IPS-NIHi7 (cell line): ENCODE results near the gene TMEM52.
"Not testable (repeated sequence)": the region's sequence is repeated elsewhere in the genome, so short reads cannot be mapped to it uniquely, and the experiment has no call there.

Source experiments
- DNase-seq: peaks from one replicate; pipeline ENCODE4 v3.0.0; 2012; ENCODE audit warnings: mixed read lengths; ENCODE audit errors: extremely low spot score

TMEM52 gene

DNA sequence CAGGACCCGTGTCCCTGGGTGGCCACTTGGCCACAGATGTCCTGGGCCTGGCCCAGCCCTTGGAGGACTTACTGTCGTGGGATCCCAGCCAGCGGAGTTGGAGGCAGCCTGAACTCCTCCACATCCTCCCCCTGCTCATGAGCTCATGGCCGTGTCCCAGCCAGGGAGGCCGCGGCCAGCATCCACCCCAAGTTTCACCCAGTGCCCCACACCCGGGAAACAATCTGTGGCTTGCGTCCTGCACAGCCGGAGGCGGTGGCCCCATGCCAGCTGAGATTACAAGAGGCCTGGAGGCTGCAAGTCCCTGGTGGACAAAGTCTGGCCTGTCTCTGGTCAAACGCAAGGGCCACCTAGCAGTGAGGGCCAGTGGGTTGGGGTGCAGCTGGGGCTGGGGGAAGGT is 27.5 kb upstream of the TMEM52 start:
- DNase-seq, result no peak

DNA sequence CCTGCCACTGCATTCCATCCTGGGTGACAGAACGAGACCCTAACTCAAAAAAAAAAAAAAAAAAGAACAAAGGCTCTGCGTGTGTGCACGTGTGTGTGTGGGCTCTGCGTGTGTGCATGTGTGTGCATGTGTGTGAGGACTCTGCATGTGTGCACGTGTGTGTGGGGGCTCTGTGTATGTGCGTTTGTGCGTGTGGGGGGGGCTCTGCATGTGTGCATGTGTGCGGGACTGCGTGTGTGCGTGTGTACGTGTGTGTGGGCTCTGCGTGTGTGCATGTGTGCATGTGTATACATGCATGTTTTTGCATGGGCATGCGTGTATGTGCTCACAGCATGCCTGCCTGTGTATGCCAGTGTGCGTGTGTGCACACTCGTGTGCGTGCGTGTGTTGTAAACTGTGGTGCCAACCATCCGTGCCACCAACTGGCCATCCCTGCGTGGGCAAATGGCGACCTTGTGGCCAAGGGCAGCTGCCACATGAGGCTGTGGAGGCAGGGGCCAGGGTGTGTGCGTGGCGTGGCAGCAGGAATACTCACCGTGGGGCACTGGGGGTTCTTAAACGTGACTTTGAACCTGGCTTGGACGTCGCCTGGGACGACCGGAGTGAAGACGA is 26.8 kb upstream of the TMEM52 start:
- no peak for DNase-seq

DNA sequence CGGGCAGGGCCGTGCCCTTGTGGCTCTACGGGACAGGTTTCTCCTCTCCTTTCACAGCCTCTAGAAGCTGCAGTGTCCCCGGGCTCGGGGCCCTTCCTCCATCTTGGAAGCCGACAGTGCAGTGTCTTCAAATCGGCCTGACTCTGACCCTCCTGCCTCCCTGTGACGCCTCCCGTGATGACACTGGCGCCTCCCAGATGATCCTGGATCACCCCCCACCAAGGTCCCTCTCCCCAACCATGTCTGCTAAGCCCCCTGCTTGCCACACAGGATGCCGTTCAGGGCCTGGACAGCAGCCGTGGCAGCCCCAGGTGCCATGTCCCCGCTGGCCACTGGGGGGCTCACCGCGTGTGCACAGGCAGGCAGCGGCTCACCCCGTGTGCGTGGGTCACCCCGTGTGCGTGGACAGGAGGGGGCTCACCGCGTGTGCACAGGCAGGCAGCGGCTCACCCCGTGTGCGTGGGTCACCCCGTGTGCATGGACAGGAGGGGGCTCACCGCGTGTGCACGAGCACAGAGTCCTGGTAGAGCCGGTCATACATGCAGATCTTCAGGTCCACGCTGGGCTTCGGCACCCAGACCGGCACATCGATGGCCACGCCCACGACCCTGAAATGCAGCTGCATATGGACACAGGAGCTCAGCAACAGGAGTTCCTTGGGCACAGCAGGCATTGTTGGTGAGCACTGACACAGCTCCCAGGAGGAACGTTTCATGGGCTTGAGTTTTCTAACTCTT is 24.9 kb upstream of the TMEM52 start:
- peak; percentile 82 for DNase-seq

DNA sequence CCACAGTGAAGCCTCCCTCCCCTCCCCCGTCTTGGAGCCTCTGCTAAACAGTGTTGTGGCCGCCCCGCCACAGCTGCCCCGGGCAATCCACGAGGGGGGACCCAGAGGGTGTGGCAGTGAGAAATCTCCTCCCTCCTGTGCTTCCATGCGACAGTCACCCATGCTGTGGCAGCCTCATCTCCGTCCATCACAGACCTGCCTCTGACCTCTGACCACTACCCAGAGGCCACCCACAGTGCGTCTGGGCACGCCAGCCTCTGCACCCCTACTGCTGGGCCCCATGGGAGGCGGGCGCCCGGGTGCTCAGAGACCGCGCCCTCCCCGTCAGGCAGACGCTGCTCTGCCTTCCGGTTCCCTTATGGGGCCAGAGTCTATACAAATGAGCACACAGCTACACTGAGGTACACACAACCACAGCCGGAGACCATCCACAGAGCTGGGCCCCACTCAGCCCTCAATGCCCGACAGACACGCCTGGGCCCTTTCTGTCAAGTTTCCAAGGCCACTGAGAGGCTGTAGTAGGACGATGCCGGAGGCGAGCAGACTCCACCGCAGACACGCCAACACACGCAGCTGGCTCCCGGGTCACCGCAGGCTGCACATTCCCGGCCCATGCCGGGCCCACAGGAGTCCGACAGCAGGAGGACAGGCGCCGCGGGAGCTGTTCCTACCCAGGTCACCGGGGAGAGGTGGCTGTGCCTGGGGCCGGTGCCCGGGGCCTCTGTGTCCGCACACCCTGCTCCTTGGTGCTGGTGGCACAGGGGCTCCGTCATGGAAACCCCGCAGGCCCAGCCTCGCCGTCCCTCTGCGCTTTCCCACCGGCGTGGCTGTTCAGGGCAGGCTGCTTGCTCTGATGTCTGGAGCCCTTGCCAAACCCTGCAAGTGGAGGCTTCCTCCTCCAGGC is 23.9 kb upstream of the TMEM52 start:
- DNase-seq, result no peak

DNA sequence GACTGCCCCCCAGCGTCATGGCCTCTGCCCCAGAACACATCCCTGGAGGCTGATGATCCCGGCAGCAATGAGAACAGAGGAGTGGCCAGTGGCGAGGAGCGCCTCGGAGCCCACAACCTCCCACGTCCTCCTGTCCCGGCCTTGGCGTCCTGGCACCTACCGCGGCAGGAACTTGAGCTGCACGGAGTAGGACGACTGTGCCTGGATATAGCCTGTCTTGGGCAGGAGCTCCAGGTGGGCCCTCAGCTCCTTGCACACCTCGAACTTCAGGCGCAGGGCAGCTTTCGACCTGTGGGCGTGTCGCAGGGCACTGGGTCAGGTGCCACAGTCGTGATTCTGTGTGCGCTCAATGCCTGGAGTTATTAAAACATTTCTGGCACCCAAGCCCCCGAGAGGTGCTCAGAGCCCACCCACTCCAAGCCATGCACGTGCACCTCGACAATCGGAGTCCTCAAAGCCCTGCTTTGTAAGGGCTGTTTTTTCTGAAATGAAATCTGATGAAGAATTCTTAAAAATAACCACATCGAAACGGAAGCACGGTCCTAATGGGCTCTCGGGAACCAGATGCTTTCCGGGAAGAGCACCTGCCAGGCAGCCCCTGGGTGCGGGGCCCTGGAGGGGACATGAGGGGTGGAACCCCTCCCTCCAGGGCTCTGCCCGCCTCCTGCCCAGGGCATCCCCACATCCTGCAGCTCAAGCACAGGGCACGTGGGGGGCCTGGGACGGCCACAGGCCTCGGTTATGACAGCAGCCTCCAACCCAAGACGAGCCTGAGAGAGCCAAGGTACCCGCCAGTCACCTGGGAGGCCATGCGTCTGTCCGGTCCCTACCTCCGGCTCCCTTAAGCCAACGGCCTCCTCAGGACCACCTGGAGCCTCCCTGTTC is 23.0 kb upstream of the TMEM52 start:
- no peak for DNase-seq

DNA sequence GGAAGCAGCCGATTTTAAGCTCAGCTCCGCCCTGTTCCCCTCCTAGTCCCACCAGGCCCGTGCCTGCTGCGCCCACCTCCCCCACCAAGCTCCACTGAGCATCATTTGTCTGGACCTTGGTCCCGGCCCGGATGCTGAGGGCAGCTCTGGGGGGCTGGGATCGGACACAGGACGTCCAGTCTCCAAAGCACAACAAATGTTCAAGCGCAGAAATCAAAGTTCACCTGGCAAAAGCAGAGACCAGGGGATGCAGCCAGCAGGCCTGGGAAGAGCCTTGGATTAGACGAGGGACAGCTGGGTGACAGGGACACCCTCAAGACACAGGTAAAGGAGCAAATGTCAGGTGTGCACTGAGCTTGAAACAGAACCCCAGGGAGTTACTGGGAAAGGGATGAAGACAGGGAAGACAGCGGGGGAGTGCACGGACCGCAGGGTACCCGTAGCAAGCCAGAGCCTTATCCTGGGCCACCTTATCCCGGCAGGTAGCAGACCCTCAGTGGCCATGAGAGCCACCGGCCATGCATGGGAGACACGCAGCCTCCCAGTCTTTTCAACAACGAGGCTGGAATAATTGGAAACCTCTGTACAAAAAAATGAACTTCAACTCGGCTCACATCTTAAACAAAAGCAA is 22.2 kb upstream of the TMEM52 start:
- no peak for DNase-seq

DNA sequence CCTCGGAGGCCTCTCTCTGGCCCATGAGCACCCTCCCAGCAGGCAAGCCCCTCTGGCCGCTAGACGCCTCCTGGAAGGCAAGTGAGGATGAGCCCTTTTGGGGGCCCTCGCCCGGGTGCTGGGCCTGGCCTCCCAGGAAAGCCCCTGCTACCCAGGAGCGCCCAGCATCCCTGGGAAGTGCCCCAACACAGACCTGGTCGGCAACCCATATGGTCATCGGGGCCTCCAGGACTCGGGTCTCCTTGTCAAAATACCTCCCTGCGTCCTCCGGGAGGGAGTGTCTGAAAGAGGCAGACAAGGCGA is 21.0 kb upstream of the TMEM52 start:
- DNase-seq, result no peak

DNA sequence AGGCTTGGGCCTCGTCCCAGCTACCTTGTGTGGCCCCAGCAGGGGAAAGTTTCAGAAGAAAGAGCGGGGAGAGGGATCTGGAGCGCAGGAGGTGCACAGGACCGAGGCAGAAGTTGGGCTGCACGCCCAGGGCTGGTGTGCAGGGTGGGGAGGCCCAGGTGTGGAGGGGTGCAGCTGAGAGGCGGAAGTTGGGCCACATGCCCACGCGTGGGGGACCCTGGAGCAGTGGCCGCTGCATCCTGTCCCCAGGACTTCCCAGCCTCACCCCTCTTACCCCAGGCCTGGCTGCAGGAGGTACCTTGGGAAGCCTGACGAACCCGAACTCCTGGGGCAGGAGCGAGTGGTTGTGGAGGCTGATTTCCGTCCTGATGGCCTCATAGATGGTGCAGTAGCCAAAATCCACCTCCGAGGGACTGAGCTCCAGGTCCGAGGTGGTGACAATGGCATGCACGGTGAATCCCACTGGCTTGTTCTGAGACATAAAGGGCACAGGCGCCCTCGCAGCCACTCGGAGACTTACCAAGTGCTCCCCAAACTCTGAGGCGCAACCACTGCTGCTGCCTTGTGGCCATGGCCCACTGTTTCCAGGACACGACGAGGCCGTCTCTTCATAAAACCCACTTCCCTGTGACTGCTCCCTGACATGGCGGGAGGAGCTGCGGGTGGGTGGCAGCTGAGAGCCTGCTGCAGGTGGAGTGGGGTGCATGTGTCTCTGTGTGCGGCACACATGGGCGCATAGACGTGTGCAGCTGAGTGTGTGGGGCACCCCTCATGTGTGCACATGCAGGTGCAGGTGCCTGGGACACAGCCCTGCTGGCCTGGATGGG is 20.4 kb upstream of the TMEM52 start:
- DNase-seq, result no peak

DNA sequence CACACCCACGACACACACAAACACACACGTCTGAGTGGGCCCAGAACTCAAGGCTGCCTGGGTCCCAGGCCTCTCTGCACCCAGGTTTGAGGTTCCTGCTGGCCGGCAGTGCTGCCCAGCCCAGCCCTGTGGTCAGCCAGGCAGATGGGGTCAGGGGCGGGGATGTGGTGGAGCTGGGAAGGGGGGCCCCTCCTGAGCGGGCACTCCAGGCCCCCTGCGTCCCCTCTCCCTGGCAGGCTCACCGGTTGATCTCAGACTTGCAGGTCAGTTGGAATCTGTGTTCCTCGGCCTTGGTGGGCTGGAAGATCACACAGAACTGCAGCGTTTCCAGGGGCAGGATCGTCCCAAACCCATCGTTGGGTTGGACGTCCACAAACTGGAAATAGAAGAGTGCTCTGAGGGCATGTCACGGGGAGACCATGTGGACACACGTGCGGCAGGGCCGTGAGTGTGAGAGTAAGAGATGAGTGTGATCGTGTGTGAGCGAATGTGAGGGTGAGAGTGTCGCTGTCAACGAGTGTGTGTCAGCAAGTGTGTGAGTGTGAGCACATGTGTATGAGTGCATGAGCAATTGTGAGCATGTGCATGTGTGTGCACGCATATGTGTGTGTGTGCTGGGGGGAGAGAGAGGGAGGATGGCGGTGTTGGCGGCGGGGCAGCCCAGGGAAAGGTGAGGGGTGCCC is 19.7 kb upstream of the TMEM52 start:
- DNase-seq, result no peak

DNA sequence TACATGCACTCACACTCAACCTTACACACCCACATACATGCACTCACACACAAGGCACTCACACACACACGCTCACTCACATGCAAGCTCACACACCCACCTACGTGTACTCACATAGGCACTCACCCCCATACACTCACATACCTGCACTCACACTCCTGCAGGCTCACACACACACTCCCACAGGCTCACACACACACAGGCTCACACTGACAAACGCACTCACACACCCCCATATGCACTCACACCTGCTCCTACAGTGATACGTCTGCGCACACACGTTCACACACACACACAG is 19.1 kb upstream of the TMEM52 start:
- no peak for DNase-seq

DNA sequence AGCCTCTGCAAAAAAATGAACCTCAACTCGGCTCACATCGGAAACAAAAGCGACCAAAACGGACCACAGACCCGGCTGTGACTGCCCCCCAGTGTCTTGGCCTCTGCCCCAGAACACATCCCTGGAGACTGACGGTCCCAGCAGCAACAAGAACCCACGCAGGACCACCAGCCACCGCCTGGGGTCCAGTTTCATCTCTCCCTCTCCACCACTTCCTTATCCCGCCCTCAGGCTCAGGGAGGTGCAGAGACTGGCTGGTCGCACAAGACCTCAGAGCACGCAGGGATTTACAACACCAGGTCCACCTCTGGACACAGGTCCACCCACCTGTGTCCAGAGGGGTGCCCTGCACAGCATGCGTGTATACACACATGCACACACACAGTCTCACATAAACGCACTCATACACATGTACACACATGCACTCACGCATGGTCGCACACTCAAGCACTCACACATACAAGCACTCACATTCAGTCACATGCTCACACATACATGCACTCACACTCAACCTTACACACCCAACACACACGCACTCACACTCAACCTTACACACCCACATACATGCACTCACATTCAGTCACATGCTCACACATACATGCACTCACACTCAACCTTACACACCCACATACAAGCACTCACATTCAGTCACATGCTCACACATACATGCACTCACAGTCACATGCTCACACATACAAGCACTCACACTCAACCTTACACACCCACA is 18.6 kb upstream of the TMEM52 start:
- no peak for DNase-seq

DNA sequence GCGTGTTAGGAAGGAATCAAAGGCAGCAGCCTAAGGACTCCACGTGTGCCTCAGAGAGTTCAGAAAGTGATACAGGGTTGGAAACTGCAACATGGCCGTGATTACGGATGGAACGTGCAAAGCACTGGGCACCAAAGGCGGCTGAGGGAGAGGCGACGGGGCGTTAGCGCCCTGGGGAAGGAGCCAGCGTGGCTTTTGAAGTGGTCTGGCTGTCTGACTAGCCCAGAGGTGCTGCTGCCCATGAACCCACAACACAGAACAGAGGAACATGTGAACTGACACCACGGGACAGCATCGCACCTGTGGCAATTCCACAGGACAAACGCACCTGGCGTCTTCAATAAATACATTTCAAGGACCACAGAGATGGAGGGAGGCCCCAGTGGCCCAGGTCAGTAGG is 18.0 kb upstream of the TMEM52 start:
- DNase-seq, result no peak

DNA sequence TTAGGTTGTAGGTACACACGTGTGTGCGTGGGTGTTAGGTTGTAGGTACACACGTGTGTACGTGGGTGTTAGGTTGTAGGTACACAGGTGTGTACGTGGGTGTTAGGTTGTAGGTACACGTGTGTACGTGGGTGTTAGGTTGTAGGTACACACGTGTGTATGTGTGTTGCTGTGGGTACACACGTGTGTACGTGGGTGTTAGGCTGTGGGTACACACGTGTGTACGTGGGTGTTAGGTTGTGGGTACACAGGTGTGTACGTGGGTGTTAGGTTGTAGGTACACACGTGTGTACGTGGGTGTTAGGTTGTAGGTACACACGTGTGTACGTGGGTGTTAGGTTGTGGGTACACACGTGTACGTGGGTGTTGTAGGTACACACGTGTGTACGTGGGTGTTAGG is 15.8 kb upstream of the TMEM52 start:
- DNase-seq, result not testable (repeated sequence)

DNA sequence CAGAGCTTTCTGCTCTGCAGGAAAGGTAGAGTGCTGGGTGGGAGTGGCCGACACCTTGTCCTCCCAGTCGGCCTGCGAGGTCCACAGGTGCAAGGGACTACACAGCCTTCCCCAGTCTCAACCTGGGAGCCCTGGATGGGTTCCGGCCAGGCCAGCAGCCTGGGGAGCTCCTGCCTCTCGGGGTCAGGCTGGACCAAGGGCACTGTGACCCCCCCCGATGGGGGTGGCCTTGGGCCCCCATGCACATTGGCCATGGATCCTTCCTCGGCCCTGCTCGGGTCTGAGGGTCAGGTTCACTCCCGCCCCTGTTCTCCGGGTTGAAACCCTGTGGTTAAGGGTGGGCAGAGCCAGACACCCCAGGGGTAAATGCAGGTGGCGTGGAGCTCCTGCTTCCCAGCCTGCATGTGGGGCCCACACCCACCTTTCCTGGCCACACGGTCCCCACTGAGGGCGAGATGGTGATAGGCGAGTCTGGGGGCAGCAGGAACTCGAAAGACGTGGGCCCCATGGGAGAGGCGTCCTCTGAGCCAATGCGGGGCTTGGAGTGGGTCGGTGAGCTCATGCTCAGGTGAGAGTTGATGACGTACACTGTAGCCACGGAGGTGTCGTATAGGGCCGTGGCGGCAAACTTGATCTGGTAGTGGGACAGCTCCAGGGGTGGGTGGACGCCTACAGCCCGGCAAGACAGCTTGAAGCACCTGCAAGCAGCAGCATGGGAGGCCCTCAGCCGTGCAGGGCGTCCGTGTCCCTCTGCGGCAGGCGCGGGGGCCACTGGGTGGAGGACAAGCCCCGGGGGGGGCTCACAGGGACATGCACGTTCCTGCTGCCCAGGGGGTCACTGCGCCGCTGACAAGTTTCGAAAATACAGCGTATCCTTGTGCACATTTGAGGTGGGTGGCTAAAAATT is 10.8 kb upstream of the TMEM52 start:
- DNase-seq, result no peak

DNA sequence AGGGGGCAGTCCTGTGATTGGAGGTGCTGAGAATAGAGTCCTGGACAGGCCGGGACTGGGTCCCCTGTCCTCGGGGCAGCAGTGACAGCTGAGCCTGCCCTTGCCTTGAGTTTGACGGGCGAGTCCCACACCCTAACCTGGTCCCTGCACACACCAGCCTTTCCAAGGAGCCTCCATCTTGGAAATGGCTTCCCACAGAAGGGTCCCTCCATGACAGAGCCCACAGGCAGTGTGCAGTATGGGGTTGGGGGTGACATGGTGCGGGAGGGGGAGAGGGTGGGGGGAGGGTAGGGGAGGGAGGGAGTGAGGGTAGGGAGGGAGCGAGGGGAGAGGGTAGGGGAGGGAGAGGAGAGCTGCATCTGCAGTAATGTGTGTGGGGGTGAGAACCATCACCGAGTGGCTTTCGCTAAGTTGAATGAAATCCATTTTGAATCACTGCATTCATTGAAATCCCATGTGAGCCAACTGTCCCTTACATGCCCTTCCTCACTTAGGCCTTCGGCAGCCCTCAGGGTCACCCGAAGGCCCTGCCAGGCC is 10.1 kb upstream of the TMEM52 start:
- DNase-seq, result no peak

DNA sequence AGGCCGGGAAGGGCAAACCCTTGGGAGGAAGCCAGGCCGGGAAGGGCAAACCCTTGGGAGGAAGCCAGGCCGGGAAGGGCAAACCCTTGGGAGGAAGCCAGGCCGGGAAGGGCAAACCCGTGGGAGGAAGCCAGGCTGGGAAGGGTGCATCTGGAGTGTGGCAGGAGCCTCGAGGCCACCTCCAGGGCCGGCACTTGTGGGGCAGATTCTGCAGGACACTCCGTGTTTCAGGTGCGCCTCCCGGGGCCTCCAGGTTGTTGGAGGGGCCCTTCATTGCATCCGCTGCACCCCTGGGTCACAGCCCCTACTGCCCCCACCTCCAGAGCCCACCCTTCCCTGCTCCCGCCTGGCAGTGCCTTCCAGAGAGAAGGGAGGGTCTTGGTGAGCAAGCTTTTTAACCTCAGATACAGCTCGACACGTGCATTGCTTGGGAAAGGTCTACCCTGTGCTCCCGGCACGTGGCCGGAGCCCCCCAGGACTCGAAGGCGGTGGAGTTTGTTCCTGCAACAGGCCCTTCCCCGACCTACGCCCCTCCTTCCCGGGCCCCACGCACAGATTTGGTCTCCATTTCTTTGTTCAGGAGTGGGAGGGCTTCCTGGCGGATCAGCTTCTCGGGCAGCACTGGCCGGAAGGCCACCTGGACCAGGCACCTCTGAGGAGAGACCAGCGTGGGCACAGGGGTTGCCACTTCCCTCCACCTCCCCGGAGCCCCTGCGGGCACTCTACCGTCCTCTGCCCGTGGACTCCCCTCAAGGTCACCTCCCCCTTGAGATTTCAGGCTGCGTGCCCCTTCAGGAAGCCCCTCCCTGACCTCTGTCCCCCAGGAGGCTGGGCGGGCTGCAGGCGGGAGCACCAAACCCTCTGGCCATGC is 9.4 kb upstream of the TMEM52 start:
- no peak for DNase-seq

DNA sequence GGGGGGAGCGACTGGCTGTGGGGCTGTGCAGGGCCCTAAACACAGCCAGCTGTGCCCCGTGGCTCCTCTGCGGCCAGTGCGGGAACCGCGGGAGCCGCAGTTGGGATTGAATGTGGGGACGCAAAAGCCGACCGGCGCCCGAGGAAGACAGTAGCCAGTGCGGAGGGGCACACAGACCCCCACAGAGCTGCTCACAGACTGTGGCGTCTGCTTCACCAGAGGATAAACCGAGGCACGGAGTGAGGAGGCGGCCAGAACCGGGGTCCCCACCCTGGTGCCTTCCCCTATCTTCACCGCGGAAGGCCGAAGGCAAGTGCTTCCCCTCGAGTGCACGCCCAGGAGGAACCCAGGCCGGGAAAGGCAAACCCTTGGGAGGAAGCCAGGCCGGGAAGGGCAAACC is 8.7 kb upstream of the TMEM52 start:
- no peak for DNase-seq
